GM12801 (cell line): ENCODE data around the gene FERMT2.

ENCODE experiments used
- TF ChIP-seq, protein P1 (sequence below): IDR thresholded peaks from one replicate; pipeline ENCODE4 v1.5.1; 2011; ENCODE audit warnings: control low read depth; ENCODE audit not compliant: insufficient read length; ENCODE audit errors: extremely low read depth

The FERMT2 gene, protein sequence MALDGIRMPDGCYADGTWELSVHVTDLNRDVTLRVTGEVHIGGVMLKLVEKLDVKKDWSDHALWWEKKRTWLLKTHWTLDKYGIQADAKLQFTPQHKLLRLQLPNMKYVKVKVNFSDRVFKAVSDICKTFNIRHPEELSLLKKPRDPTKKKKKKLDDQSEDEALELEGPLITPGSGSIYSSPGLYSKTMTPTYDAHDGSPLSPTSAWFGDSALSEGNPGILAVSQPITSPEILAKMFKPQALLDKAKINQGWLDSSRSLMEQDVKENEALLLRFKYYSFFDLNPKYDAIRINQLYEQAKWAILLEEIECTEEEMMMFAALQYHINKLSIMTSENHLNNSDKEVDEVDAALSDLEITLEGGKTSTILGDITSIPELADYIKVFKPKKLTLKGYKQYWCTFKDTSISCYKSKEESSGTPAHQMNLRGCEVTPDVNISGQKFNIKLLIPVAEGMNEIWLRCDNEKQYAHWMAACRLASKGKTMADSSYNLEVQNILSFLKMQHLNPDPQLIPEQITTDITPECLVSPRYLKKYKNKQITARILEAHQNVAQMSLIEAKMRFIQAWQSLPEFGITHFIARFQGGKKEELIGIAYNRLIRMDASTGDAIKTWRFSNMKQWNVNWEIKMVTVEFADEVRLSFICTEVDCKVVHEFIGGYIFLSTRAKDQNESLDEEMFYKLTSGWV

DNA sequence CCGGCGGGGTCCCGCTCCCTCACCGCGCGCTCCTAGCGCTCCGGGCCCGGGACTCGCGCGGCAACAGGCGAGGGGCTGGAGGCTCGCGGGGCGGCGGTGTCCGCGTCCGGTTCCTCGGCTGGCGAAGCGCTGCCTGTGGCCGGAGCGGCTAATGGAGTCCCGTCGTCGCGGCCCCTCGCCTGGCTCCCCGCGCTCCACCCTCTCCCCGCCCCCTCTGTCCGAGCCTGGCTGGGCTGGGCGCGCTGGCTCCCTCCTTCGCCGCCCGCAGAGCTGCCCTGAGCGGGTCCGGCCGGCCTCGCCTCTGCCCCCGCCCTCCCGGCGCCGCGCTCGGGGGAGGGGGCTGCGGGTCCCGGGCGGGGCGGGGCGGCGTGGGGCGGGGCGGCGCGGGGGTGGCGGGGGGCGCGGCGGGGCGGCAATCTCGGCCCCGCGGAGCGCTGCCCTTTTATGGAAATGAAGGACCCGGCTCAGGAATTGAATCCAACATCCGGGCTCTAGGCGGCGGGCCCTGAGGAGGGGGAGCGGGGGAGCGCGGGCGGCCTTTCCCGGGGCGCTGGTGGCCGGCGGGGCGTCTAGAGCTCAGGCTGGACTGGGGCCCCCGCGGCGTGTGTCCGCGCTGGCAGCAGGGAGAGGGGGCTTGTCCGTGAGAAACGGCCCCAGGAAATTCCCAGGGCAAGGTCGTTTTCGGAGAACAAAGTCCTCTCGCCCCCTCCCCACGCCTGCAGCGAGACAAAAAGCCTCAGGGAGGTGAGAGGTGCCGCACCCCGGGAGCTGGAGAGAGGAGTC, at the start of gene FERMT2:
FERMT2 (minus strand) TSS at position 153 of the 783 bp plus-strand sequence. CDS start 482 bp downstream, outside the sequence.
- TF ChIP-seq, protein P1, sequence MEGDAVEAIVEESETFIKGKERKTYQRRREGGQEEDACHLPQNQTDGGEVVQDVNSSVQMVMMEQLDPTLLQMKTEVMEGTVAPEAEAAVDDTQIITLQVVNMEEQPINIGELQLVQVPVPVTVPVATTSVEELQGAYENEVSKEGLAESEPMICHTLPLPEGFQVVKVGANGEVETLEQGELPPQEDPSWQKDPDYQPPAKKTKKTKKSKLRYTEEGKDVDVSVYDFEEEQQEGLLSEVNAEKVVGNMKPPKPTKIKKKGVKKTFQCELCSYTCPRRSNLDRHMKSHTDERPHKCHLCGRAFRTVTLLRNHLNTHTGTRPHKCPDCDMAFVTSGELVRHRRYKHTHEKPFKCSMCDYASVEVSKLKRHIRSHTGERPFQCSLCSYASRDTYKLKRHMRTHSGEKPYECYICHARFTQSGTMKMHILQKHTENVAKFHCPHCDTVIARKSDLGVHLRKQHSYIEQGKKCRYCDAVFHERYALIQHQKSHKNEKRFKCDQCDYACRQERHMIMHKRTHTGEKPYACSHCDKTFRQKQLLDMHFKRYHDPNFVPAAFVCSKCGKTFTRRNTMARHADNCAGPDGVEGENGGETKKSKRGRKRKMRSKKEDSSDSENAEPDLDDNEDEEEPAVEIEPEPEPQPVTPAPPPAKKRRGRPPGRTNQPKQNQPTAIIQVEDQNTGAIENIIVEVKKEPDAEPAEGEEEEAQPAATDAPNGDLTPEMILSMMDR, result no peak

DNA sequence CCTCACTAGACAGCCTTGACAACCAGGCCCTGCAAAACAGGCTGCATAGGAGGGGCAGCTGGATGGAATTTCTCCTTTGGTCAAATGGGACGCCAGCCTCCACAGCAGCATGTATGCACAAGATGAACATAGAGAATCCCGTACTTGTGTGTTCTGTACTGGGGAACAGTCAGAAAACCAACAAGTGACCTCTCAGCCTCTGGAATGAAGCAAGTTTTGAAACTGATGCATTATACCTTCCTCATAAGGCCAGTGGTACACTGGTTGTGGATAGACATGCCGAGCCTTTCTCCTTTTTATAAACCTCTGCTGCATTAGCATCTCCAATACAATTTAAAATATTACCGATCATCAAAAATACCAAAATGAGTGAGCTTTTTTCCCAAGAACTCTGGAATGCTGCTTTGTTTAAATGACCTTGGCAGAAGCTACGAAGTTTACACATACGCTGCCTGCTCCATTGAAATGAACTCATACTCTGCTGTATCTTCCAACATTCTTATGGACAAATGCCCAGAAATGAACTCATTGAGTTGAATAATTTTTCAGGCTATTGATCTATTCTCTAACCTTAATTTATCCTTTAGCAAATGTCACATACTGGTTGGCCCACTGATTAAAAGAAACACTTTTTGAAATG, 47.6 kb upstream of the FERMT2 start:
- TF ChIP-seq, protein P1, result no peak

- TF ChIP-seq, protein P1, result no peak
Measured at GRCh38 chr14:52996493-52996892, 45.6 kb upstream of the FERMT2 start.

GRCh38 chr14:52995998-52996397, 45.1 kb upstream of the FERMT2 start:
- TF ChIP-seq, protein P1, result no peak

- TF ChIP-seq, protein P1, result no peak
Measured at GRCh38 chr14:52992236-52992870, 41.5 kb upstream of the FERMT2 start.

DNA sequence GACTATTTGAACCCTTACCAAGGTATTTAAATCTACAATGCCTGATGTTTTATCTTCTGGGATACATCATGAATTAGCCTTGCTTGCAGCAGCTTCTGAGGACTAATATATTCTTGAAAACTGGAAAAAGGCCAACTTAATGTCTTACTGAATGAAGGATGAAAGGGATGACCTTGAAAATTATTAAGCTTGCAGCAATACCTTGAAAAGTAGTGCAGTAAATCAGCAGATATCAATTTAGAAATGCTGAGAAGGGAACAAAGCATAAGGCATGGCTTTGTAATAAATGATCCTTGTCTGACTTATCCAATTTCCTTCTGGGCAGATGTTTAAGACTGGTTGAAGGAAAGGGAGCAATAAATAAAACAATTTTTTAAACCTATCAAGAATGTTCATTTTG, 37.3 kb upstream of the FERMT2 start:
- TF ChIP-seq, protein P1, result no peak
